ENCODE measurements around the gene CCR1. TPM values are rescaled to one million over a fixed set of nuclear protein-coding genes. Genes with fewer than 3 reads are reported as not detected.
"Not testable (repeated sequence)": the region's sequence is repeated elsewhere in the genome, so short reads cannot be mapped to it uniquely, and the experiment has no call there.

Gene CCR1
- total RNA-seq, 1 donor from 2014 or later = 1.2 TPM

- no peak for DNase-seq
These were observed 1.8 kb upstream of the CCR1 start for GRCh38 chr3:46209746-46210470.

GRCh38 chr3:46209053-46209452 lies 940 bp upstream of the CCR1 start:
- no peak for DNase-seq

- DNase-seq = not testable (repeated sequence)
These were observed 599 bp downstream of the CCR1 start for GRCh38 chr3:46207514-46207913.

GRCh38 chr3:46206282-46207015 lies 1.7 kb downstream of the CCR1 start:
- no peak for DNase-seq

GRCh38 chr3:46205286-46205960 lies 2.7 kb downstream of the CCR1 start:
- no peak for DNase-seq

GRCh38 chr3:46203681-46204080 lies 4.4 kb downstream of the CCR1 start:
- DNase-seq = no peak

- no peak for DNase-seq
These were observed 5.6 kb downstream of the CCR1 start for GRCh38 chr3:46202535-46202934.

- no peak for DNase-seq
These were observed 7.3 kb downstream of the CCR1 start for GRCh38 chr3:46200790-46201189.

- no peak for DNase-seq
These were observed 7.9 kb downstream of the CCR1 start for GRCh38 chr3:46200211-46200610.

GRCh38 chr3:46196261-46196957 lies 11.7 kb downstream of the CCR1 start:
- DNase-seq = no peak

GRCh38 chr3:46194868-46195553 lies 13.1 kb downstream of the CCR1 start:
- no peak for DNase-seq

- DNase-seq = no peak
These were observed 14.7 kb downstream of the CCR1 start for GRCh38 chr3:46193436-46193835.

GRCh38 chr3:46192939-46193338 lies 15.2 kb downstream of the CCR1 start:
- no peak for DNase-seq

GRCh38 chr3:46191730-46192129 lies 16.4 kb downstream of the CCR1 start:
- DNase-seq = no peak

- no peak for DNase-seq
These were observed 19.4 kb downstream of the CCR1 start for GRCh38 chr3:46188708-46189107.

- no peak for DNase-seq
These were observed 20.2 kb downstream of the CCR1 start for GRCh38 chr3:46187876-46188275.

- DNase-seq = no peak
These were observed 20.8 kb downstream of the CCR1 start for GRCh38 chr3:46187341-46187700.

- DNase-seq = no peak
These were observed 21.4 kb downstream of the CCR1 start for GRCh38 chr3:46186471-46187340.

- no peak for DNase-seq
These were observed 23.6 kb downstream of the CCR1 start for GRCh38 chr3:46184469-46184868.

GRCh38 chr3:46183330-46183729 lies 24.8 kb downstream of the CCR1 start:
- no peak for DNase-seq

All from tongue (tissue), 2 donors.